Measurements from ENCODE around the gene C2orf72.

The C2orf72 gene

GRCh38 chr2:231056453-231057416 lies 19.4 kb downstream of the C2orf72 start, which contains the start of gene PSMD1:
Gene PSMD1, plus strand, starts transcription at chr2:231056867. Its CDS starts 159 bp downstream, at chr2:231057026.
- H3K4me3 ChIP-seq (ENCODE audit: control insufficient read depth, low read depth, low read length) = peak within 1 kb of the TSS; percentile 99
- DNase-seq (ENCODE audit: low read depth) = peak; percentile 93
- TF ChIP-seq, protein P1, sequence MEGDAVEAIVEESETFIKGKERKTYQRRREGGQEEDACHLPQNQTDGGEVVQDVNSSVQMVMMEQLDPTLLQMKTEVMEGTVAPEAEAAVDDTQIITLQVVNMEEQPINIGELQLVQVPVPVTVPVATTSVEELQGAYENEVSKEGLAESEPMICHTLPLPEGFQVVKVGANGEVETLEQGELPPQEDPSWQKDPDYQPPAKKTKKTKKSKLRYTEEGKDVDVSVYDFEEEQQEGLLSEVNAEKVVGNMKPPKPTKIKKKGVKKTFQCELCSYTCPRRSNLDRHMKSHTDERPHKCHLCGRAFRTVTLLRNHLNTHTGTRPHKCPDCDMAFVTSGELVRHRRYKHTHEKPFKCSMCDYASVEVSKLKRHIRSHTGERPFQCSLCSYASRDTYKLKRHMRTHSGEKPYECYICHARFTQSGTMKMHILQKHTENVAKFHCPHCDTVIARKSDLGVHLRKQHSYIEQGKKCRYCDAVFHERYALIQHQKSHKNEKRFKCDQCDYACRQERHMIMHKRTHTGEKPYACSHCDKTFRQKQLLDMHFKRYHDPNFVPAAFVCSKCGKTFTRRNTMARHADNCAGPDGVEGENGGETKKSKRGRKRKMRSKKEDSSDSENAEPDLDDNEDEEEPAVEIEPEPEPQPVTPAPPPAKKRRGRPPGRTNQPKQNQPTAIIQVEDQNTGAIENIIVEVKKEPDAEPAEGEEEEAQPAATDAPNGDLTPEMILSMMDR (conservative IDR thresholded peaks at IDR 0.05; ENCODE audit: control insufficient read depth, insufficient read depth, low read depth, low read length) = peak; percentile 96

GRCh38 chr2:231057590-231057989 lies 20.3 kb downstream of the C2orf72 start:
- DNase-seq (ENCODE audit: low read depth) = peak; percentile 25
- peak overlapping the region; percentile 99 for H3K4me3 ChIP-seq (ENCODE audit: control insufficient read depth, low read depth, low read length)
- TF ChIP-seq, protein P1 (conservative IDR thresholded peaks at IDR 0.05; ENCODE audit: control insufficient read depth, insufficient read depth, low read depth, low read length) = no peak

- DNase-seq (ENCODE audit: low read depth) = peak; percentile 60
- no peak overlapping the region for H3K4me3 ChIP-seq (ENCODE audit: control insufficient read depth, low read depth, low read length)
- TF ChIP-seq, protein P1 (conservative IDR thresholded peaks at IDR 0.05; ENCODE audit: control insufficient read depth, insufficient read depth, low read depth, low read length) = no peak
Measured at GRCh38 chr2:231058761-231059550, 21.6 kb downstream of the C2orf72 start.

- H3K4me3 ChIP-seq (ENCODE audit: control insufficient read depth, low read depth, low read length) = no peak overlapping the region
- DNase-seq (ENCODE audit: low read depth) = peak; percentile 49
- TF ChIP-seq, protein P1 (conservative IDR thresholded peaks at IDR 0.05; ENCODE audit: control insufficient read depth, insufficient read depth, low read depth, low read length) = no peak
Measured at GRCh38 chr2:231059756-231060155, 22.4 kb downstream of the C2orf72 start.

GRCh38 chr2:231062776-231063175 lies 25.5 kb downstream of the C2orf72 start:
- DNase-seq (ENCODE audit: low read depth) = no peak
- no peak overlapping the region for H3K4me3 ChIP-seq (ENCODE audit: control insufficient read depth, low read depth, low read length)
- TF ChIP-seq, protein P1 (conservative IDR thresholded peaks at IDR 0.05; ENCODE audit: control insufficient read depth, insufficient read depth, low read depth, low read length) = no peak

- TF ChIP-seq, protein P1 (conservative IDR thresholded peaks at IDR 0.05; ENCODE audit: control insufficient read depth, insufficient read depth, low read depth, low read length) = no peak
- no peak overlapping the region for H3K4me3 ChIP-seq (ENCODE audit: control insufficient read depth, low read depth, low read length)
- DNase-seq (ENCODE audit: low read depth) = no peak
Measured at GRCh38 chr2:231063347-231063746, 26.0 kb downstream of the C2orf72 start.

All from fibroblast of mammary gland (primary cell).